IPS-15b (cell line): ENCODE results near the gene LENEP.
"Not testable (repeated sequence)": the region's sequence is repeated elsewhere in the genome, so short reads cannot be mapped to it uniquely, and the experiment has no call there.

ENCODE experiments used
- H3K27me3 ChIP-seq: one replicate; pipeline ENCODE4 v1.6.1; 2013; ENCODE audit warnings: low read length; ENCODE audit not compliant: control insufficient read depth, insufficient read depth
- H3K36me3 ChIP-seq: one replicate; pipeline ENCODE4 v1.6.1; 2013; ENCODE audit warnings: low read length; ENCODE audit not compliant: control insufficient read depth, insufficient read depth
- H3K4me1 ChIP-seq: one replicate; pipeline ENCODE4 v1.6.1; 2013; ENCODE audit warnings: mild to moderate bottlenecking, low read length; ENCODE audit not compliant: control insufficient read depth, insufficient read depth
- H3K4me3 ChIP-seq: one replicate; pipeline ENCODE4 v1.5.1; 2013; ENCODE audit warnings: low read depth, low read length
- H3K9ac ChIP-seq: one replicate; pipeline ENCODE4 v1.6.1; 2013; ENCODE audit warnings: low read depth, mild to moderate bottlenecking, low read length
- H3K9me3 ChIP-seq: one replicate; pipeline ENCODE4 v1.6.1; 2013; ENCODE audit warnings: mild to moderate bottlenecking, low read length; ENCODE audit not compliant: control insufficient read depth, insufficient read depth

Gene LENEP

GRCh38 chr1:154972517-154973343 is 20.7 kb upstream of the LENEP start:
- Histone ChIP-seq H3K4me1 (peaks cover 13% of the 10 kb centered on the region), H3K4me3 (peak overlapping the region; percentile 78), H3K9me3 (no peaks in the 10 kb centered on the region), H3K36me3 (peaks cover 6% of the 10 kb centered on the region), H3K9ac (peak overlapping the region; percentile 91), H3K27me3 (no peaks in the 10 kb centered on the region)

- Histone ChIP-seq H3K4me3 (peak overlapping the region; percentile 78), H3K36me3 (peaks cover 6% of the 10 kb centered on the region), H3K9me3 (no peaks in the 10 kb centered on the region), H3K4me1 (peaks cover 13% of the 10 kb centered on the region), H3K27me3 (no peaks in the 10 kb centered on the region), H3K9ac (peak overlapping the region; percentile 90)
Observed at GRCh38 chr1:154973344-154974101, 19.9 kb upstream of the LENEP start.

- peaks cover 13% of the 10 kb centered on the region for H3K4me1 ChIP-seq
- H3K27me3 ChIP-seq, result no peaks in the 10 kb centered on the region
- peaks cover 6% of the 10 kb centered on the region for H3K36me3 ChIP-seq
- no peaks in the 10 kb centered on the region for H3K9me3 ChIP-seq
- H3K9ac ChIP-seq, result peak within 1 kb of the TSS; percentile 90
- peak within 1 kb of the TSS; percentile 78 for H3K4me3 ChIP-seq
Observed at GRCh38 chr1:154974102-154974807, 19.1 kb upstream of the LENEP start, which contains the start of gene CKS1B. Gene CKS1B, plus strand, starts transcription at chr1:154974681. Its CDS starts 65 bp downstream, at chr1:154974746.

- peaks cover 11% of the 10 kb centered on the region for H3K36me3 ChIP-seq
- peak overlapping the region; percentile 78 for H3K4me3 ChIP-seq
- no peaks in the 10 kb centered on the region for H3K27me3 ChIP-seq
- no peaks in the 10 kb centered on the region for H3K9me3 ChIP-seq
- H3K4me1 ChIP-seq, result peaks cover 13% of the 10 kb centered on the region
- peak overlapping the region; percentile 78 for H3K9ac ChIP-seq
Observed at GRCh38 chr1:154974808-154975408, 18.5 kb upstream of the LENEP start.

DNA sequence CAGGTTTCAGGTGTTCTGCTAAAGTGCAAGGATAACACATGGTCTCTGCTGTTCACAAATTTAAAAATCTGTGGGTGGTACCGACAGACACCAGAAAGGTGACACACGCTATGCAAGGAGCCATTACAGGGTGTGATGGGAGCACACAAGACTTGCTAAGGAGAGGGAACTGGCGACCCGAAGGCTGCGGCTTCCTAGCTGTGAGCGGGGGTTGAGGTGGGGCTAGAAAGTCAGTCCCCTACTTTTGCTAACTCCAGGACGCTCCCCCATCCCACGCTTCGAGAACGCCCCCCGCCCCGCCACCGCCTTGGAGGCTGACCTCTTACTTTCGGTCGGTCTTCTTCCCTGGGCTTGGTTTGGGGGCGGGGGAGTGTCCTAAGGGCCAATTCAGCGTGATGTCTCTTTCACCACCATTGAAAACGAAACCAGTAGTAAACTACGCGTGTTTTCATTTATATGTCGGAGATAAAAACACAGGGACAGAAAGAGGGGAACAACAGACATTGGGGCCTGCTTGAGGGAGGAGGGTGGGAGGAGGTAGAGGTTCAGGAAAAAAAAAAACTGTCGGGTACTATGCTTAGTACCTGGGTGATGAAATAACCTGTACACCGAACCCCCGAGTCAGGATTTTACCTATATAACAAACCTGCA is 17.9 kb upstream of the LENEP start:
- H3K9ac ChIP-seq, result peak overlapping the region; percentile 78
- peaks cover 11% of the 10 kb centered on the region for H3K36me3 ChIP-seq
- no peaks in the 10 kb centered on the region for H3K27me3 ChIP-seq
- H3K4me1 ChIP-seq, result peaks cover 13% of the 10 kb centered on the region
- no peaks in the 10 kb centered on the region for H3K9me3 ChIP-seq
- peak overlapping the region; percentile 78 for H3K4me3 ChIP-seq

GRCh38 chr1:154977762-154978161 is 15.6 kb upstream of the LENEP start:
- H3K4me1 ChIP-seq, H3K4me3 ChIP-seq, H3K9me3 ChIP-seq, H3K27me3 ChIP-seq, H3K9ac ChIP-seq: not testable (repeated sequence)
- peaks cover 15% of the 10 kb centered on the region for H3K36me3 ChIP-seq

- peaks cover 9% of the 10 kb centered on the region for H3K4me1 ChIP-seq
- H3K4me3 ChIP-seq, result no peak overlapping the region
- no peaks in the 10 kb centered on the region for H3K9me3 ChIP-seq
- no peaks in the 10 kb centered on the region for H3K27me3 ChIP-seq
- no peak overlapping the region for H3K9ac ChIP-seq
- peaks cover 15% of the 10 kb centered on the region for H3K36me3 ChIP-seq
Observed at GRCh38 chr1:154978360-154978759, 15.0 kb upstream of the LENEP start.

- peak overlapping the region; percentile 57 for H3K4me3 ChIP-seq
Observed at GRCh38 chr1:154982341-154982740, 11.0 kb upstream of the LENEP start.

DNA sequence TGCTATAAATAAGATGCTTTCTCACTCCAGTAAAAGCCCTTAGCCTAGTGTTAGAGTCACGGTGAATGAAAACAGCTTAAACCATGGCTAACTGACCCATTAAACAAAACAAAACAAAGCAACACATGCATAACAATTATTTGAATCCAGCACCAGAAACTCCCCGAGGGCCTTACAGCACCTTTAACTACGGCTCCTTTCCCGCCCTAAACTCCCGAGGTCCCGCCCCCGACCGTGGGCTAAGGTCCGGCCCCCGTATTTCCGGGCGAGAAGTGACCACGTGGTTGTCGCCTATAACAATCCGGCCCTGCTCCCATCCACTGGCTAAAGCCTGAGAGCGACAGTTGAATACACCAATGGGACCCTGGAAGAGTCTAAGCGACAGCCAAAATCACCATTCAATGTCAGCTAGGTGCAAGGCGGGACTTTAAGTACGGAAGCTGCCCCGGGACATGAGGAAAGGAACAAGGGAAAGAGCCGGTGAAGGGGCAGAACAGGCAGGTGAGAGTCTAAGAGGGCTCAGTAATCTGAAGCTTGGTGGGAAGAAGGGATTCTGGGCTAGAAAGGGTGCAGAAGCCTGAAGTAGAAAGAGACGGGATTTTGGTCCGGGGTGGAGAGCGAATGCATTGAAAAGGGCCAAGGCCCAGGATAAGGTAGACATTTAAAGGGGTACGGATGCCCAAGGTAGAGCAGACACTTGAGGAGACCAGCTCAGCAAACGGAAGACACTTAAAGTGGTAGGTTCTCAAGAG is 10.3 kb upstream of the LENEP start, which contains the start of gene FLAD1:
FLAD1 (plus strand) TSS at position 448 of the 752 bp plus-strand sequence. CDS start 351 bp downstream, outside the sequence.
- peak within 1 kb of the TSS; percentile 91 for H3K9ac ChIP-seq
- no peaks in the 10 kb centered on the region for H3K27me3 ChIP-seq
- peak within 1 kb of the TSS; percentile 93 for H3K4me3 ChIP-seq
- peaks cover 25% of the 10 kb centered on the region for H3K36me3 ChIP-seq
- no peaks in the 10 kb centered on the region for H3K9me3 ChIP-seq
- H3K4me1 ChIP-seq, result peaks cover 3% of the 10 kb centered on the region

More at GRCh38 chr1:154982341-154982740, 11.0 kb upstream of the LENEP start:
- Histone ChIP-seq H3K27me3 (no peaks in the 10 kb centered on the region), H3K36me3 (peaks cover 21% of the 10 kb centered on the region), H3K4me1 (peaks cover 3% of the 10 kb centered on the region), H3K9ac (peak overlapping the region; percentile 58), H3K9me3 (no peaks in the 10 kb centered on the region)

DNA sequence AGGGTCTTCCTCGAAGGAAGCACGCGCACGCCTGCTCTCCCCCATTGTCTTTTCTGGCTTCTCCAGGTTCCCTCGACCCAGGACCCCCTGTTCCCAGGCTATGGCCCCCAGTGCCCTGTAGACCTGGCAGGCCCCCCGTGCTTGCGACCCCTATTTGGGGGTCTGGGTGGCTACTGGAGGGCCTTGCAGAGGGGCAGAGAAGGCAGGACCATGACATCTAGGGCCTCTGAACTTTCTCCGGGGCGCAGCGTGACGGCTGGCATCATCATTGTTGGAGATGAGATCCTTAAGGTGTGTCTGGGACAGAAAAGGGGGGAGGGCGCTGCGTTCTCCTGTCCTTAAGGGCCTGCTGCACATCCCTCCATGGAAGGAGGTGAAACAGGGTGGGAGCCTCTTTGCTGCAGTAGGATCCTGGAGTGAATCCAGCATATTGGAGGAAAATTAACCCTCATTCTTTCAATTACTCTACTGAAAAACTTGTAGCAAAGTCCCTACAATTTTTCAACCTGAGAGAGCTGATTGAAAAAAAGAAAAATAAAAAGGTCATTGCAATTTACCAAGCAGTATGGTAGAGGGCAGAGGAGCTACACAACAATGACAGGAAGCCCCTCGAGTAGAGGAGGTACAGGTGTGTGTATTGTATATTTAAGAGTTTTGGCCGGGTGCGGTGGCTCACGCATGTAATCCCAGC is 9.5 kb upstream of the LENEP start:
- H3K27me3 ChIP-seq, result no peaks in the 10 kb centered on the region
- H3K4me1 ChIP-seq, result peaks cover 3% of the 10 kb centered on the region
- H3K9me3 ChIP-seq, result no peaks in the 10 kb centered on the region
- peak overlapping the region; percentile 93 for H3K4me3 ChIP-seq
- peak overlapping the region; percentile 91 for H3K9ac ChIP-seq
- H3K36me3 ChIP-seq, result peaks cover 31% of the 10 kb centered on the region
